ENCODE data around the gene ZNF587. TPM values are rescaled to one million over a fixed set of nuclear protein-coding genes. Genes with fewer than 3 reads are reported as not detected.

Gene ZNF587
- polyA plus RNA-seq, 3 donors from 2014 or later = 1.9 to 8.1 TPM; not detected in 1

Other genes with a start within 250 kb of the ZNF587 start
- 1 to 10 TPM; 2.9 to 8.0 (median 5.2) TPM for gene ZNF530, start 250.0 kb upstream of the ZNF587 start, polyA plus RNA-seq
- gene ZNF134, start 235.6 kb upstream of the ZNF587 start, polyA plus RNA-seq = 10 to 100 TPM; 12.8 to 13.9 (median 13.1) TPM
- 10 to 100 TPM; 10.2 to 26.4 (median 20.5) TPM for gene ZNF211, start 216.7 kb upstream of the ZNF587 start, polyA plus RNA-seq
- under 1 TPM in 1 of 3 donors, not detected in 2; 0.27 TPM for gene ZSCAN4, start 180.9 kb upstream of the ZNF587 start, polyA plus RNA-seq
- 1 to 10 TPM; 5.6 to 6.9 (median 6.0) TPM for gene ZNF551, start 167.9 kb upstream of the ZNF587 start, polyA plus RNA-seq
- 1 to 10 TPM; 1.6 to 4.2 (median 3.2) TPM for gene ZNF154, start 140.7 kb upstream of the ZNF587 start, polyA plus RNA-seq
- gene ZNF671, start 122.2 kb upstream of the ZNF587 start, polyA plus RNA-seq = 10 to 100 TPM; 13.5 to 21.8 (median 18.0) TPM
- gene ZNF776, start 103.0 kb upstream of the ZNF587 start, polyA plus RNA-seq = 1 to 10 TPM; 5.0 to 7.3 (median 5.9) TPM
- gene ZNF586, start 80.2 kb upstream of the ZNF587 start, polyA plus RNA-seq = 10 to 100 TPM in 2 of 3 donors, 1 to 10 TPM in 1; 8.1 to 14.6 (median 10.4) TPM
- gene ZNF552, start 34.9 kb upstream of the ZNF587 start, polyA plus RNA-seq = 1 to 10 TPM; 4.4 to 6.7 (median 5.2) TPM
- gene ZNF587B, start 19.6 kb upstream of the ZNF587 start, polyA plus RNA-seq = 1 to 10 TPM in 2 of 3 donors, not detected in 1; 1.3 to 1.4 TPM
- 10 to 100 TPM; 11.8 to 26.7 (median 14.8) TPM for gene ZNF814, start 39.2 kb downstream of the ZNF587 start, polyA plus RNA-seq
- gene ZNF417, start 66.7 kb downstream of the ZNF587 start, polyA plus RNA-seq = 1 to 10 TPM in 2 of 3 donors, not detected in 1; 1.2 to 5.0 TPM
- 1 to 10 TPM in 2 of 3 donors, not detected in 1; 2.5 to 3.5 TPM for gene ZNF418, start 85.5 kb downstream of the ZNF587 start, polyA plus RNA-seq
- gene ZNF256, start 97.8 kb downstream of the ZNF587 start, polyA plus RNA-seq = 1 to 10 TPM; 5.9 to 7.5 (median 6.1) TPM
- gene C19orf18, start 124.7 kb downstream of the ZNF587 start, polyA plus RNA-seq = not detected
- 1 to 10 TPM; 4.4 to 9.4 (median 5.1) TPM for gene ZNF606, start 153.0 kb downstream of the ZNF587 start, polyA plus RNA-seq
- gene ZSCAN1, start 184.2 kb downstream of the ZNF587 start, polyA plus RNA-seq = under 1 TPM in 1 of 3 donors, not detected in 2; 0.46 TPM
- gene ZNF135, start 209.4 kb downstream of the ZNF587 start, polyA plus RNA-seq = 1 to 10 TPM in 1 of 3 donors, under 1 TPM in 1, not detected in 1; 0.64 to 4.1 TPM
- 10 to 100 TPM in 2 of 3 donors, 1 to 10 TPM in 1; 2.9 to 23.5 (median 15.2) TPM for gene ZSCAN18, start 248.4 kb downstream of the ZNF587 start, polyA plus RNA-seq